ENCODE data around the gene MEGF8. TPM values are rescaled to one million over a fixed set of nuclear protein-coding genes. Genes with fewer than 3 reads are reported as not detected.
A peak's percentile ranks its signal among the peaks of the same experiment; 100 is the strongest.

The MEGF8 gene
- total RNA-seq, 1 donor from 2014 or later: 7.1 TPM

- Histone ChIP-seq H3K27me3 (ENCODE audit: control insufficient read depth, insufficient read depth, low read length) (no peaks in the 10 kb centered on the region), H3K36me3 (ENCODE audit: control insufficient read depth, insufficient read depth, low read length) (peaks cover 67% of the 10 kb centered on the region), H3K4me3 (ENCODE audit: low read depth, low read length) (no peak overlapping the region)
- TF ChIP-seq, protein P1, sequence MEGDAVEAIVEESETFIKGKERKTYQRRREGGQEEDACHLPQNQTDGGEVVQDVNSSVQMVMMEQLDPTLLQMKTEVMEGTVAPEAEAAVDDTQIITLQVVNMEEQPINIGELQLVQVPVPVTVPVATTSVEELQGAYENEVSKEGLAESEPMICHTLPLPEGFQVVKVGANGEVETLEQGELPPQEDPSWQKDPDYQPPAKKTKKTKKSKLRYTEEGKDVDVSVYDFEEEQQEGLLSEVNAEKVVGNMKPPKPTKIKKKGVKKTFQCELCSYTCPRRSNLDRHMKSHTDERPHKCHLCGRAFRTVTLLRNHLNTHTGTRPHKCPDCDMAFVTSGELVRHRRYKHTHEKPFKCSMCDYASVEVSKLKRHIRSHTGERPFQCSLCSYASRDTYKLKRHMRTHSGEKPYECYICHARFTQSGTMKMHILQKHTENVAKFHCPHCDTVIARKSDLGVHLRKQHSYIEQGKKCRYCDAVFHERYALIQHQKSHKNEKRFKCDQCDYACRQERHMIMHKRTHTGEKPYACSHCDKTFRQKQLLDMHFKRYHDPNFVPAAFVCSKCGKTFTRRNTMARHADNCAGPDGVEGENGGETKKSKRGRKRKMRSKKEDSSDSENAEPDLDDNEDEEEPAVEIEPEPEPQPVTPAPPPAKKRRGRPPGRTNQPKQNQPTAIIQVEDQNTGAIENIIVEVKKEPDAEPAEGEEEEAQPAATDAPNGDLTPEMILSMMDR (IDR thresholded peaks at IDR 0.05; ENCODE audit: insufficient read depth, low read length, severe bottlenecking): peak; percentile 60
- FAIRE-seq (no peak), DNase-seq (ENCODE audit: low read depth) (no peak)
Measured at GRCh38 chr19:42290523-42291434, 34.7 kb upstream of the MEGF8 start.

DNA sequence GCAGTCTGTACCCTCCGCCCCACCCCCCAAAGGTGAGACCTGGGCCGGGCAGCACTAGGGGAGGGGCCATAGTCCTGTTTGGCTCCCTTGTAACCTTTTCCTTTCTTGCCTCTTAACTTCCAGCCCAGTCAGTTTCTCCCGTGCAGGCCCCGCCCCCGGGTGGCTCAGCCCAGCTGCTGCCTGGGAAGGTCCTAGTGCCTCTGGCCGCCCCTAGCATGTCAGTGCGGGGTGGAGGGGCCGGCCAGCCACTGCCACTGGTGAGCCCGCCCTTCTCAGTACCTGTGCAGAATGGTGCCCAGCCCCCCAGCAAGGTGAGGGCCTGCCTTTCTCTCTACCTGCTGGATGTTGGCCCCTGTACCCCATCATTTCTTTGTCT, 34.0 kb upstream of the MEGF8 start:
- DNase-seq (ENCODE audit: low read depth): no peak
- H3K4me3 ChIP-seq (ENCODE audit: low read depth, low read length): no peak overlapping the region
- peaks cover 67% of the 10 kb centered on the region for H3K36me3 ChIP-seq (ENCODE audit: control insufficient read depth, insufficient read depth, low read length)
- TF ChIP-seq, protein P1 (IDR thresholded peaks at IDR 0.05; ENCODE audit: insufficient read depth, low read length, severe bottlenecking): no peak
- no peak for FAIRE-seq
- H3K27me3 ChIP-seq (ENCODE audit: control insufficient read depth, insufficient read depth, low read length): no peaks in the 10 kb centered on the region

GRCh38 chr19:42292042-42292960, 33.1 kb upstream of the MEGF8 start:
- FAIRE-seq (no peak), DNase-seq (ENCODE audit: low read depth) (no peak)
- Histone ChIP-seq H3K36me3 (ENCODE audit: control insufficient read depth, insufficient read depth, low read length) (peaks cover 64% of the 10 kb centered on the region), H3K4me3 (ENCODE audit: low read depth, low read length) (no peak overlapping the region), H3K27me3 (ENCODE audit: control insufficient read depth, insufficient read depth, low read length) (no peaks in the 10 kb centered on the region)
- TF ChIP-seq, protein P1 (IDR thresholded peaks at IDR 0.05; ENCODE audit: insufficient read depth, low read length, severe bottlenecking): no peak

- H3K27me3 ChIP-seq (ENCODE audit: control insufficient read depth, insufficient read depth, low read length): no peaks in the 10 kb centered on the region
- H3K36me3 ChIP-seq (ENCODE audit: control insufficient read depth, insufficient read depth, low read length): peaks cover 57% of the 10 kb centered on the region
- no peak for DNase-seq (ENCODE audit: low read depth)
- TF ChIP-seq, protein P1 (IDR thresholded peaks at IDR 0.05; ENCODE audit: insufficient read depth, low read length, severe bottlenecking): no peak
- no peak for FAIRE-seq
- H3K4me3 ChIP-seq (ENCODE audit: low read depth, low read length): no peak overlapping the region
Measured at GRCh38 chr19:42292963-42293362, 32.5 kb upstream of the MEGF8 start.

- H3K4me3 ChIP-seq (ENCODE audit: low read depth, low read length): no peak overlapping the region
- DNase-seq (ENCODE audit: low read depth): no peak
- no peaks in the 10 kb centered on the region for H3K27me3 ChIP-seq (ENCODE audit: control insufficient read depth, insufficient read depth, low read length)
- H3K36me3 ChIP-seq (ENCODE audit: control insufficient read depth, insufficient read depth, low read length): peaks cover 54% of the 10 kb centered on the region
- no peak for FAIRE-seq
- TF ChIP-seq, protein P1 (IDR thresholded peaks at IDR 0.05; ENCODE audit: insufficient read depth, low read length, severe bottlenecking): no peak
Measured at GRCh38 chr19:42293540-42293939, 31.9 kb upstream of the MEGF8 start.

Measured in bronchial epithelial cell (primary cell).